ENCODE results near the gene MESP1.
"Not testable (repeated sequence)": the region's sequence is repeated elsewhere in the genome, so short reads cannot be mapped to it uniquely, and the experiment has no call there.

The MESP1 gene

DNA sequence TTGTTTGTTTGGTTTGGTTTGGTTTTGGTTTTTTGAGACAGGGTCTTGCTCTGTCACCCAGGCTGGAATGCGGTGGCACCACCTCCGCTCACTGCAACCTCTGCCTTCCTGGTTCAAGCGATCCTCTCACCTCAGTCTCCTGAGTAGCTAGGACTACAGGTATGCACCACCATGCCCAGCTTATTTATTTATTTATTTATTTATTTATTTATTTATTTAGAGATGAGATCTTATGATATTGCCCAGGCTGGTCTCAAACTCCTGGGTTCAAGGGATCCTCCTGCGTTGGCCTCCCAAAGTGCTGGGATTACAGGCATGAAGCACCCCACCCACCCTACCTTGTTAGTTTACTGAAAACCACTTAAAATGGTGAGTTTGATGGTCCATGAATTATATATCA lies 37.5 kb upstream of the MESP1 start:
- peaks cover 11% of the 10 kb centered on the region for H3K4me1 ChIP-seq (ENCODE audit: control insufficient read depth, insufficient read depth, low read length)
- H3K27me3 ChIP-seq (ENCODE audit: control insufficient read depth, insufficient read depth, low read length); H3K27ac ChIP-seq (ENCODE audit: low read depth, low read length); H3K9ac ChIP-seq (ENCODE audit: low read length); H3K4me3 ChIP-seq (ENCODE audit: low read depth, low read length); H3K36me3 ChIP-seq (ENCODE audit: control insufficient read depth, insufficient read depth, low read length); H3K9me3 ChIP-seq (ENCODE audit: control insufficient read depth, insufficient read depth, low read depth, low read length): not testable (repeated sequence)

DNA sequence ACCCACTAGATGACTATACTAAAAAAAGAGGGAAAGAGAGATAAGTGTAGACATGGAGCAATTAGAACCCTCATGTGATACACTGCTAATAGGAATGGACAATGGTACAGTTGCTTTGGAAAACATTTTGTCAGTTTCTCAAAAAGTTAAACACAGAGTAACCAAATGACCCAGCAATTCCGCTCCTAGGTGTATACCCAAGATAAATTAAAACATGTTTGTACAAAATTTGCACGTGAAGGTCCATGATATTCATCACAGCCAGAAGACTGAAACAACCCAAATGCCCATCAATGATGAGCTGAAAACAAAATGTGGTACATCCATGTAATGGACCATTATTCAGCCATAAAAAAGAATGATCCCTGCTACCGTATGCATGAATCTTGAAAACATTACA lies 36.9 kb upstream of the MESP1 start:
- H3K4me1 ChIP-seq (ENCODE audit: control insufficient read depth, insufficient read depth, low read length): peaks cover 16% of the 10 kb centered on the region
- H3K27ac ChIP-seq (ENCODE audit: low read depth, low read length): no peak overlapping the region
- H3K4me3 ChIP-seq (ENCODE audit: low read depth, low read length): no peak overlapping the region
- no peak overlapping the region for H3K9ac ChIP-seq (ENCODE audit: low read length)
- H3K27me3 ChIP-seq (ENCODE audit: control insufficient read depth, insufficient read depth, low read length): peaks cover 3% of the 10 kb centered on the region; the same call in 1 of the 2 replicates
- H3K9me3 ChIP-seq (ENCODE audit: control insufficient read depth, insufficient read depth, low read depth, low read length): peaks cover 10% of the 10 kb centered on the region
- H3K36me3 ChIP-seq (ENCODE audit: control insufficient read depth, insufficient read depth, low read length): peaks cover 6% of the 10 kb centered on the region; the same call in 1 of the 2 replicates

DNA sequence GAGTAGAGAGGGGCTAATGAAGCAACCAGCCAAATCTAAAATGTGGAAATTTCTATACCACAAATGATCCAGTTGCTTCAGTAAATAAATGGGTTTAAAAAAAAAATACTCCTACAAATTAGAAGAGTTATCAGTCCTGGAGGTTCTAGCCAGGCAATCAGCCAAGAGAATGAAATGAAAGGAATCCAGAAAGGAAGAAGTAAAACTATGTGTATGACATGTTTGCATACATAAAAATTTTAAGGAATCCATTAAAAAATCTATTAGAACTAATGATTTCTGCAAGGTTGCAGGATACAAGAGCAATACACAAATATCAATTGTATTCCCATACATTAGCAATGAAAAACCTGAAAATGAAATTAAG lies 34.7 kb upstream of the MESP1 start:
- Histone ChIP-seq H3K9me3 (ENCODE audit: control insufficient read depth, insufficient read depth, low read depth, low read length) (peaks cover 10% of the 10 kb centered on the region), H3K4me3 (ENCODE audit: low read depth, low read length) (no peak overlapping the region), H3K27me3 (ENCODE audit: control insufficient read depth, insufficient read depth, low read length) (peaks cover 9% of the 10 kb centered on the region; the same call in 1 of the 2 replicates), H3K27ac (ENCODE audit: low read depth, low read length) (no peak overlapping the region), H3K4me1 (ENCODE audit: control insufficient read depth, insufficient read depth, low read length) (peaks cover 31% of the 10 kb centered on the region), H3K36me3 (ENCODE audit: control insufficient read depth, insufficient read depth, low read length) (peaks cover 6% of the 10 kb centered on the region; the same call in 1 of the 2 replicates), H3K9ac (ENCODE audit: low read length) (no peak overlapping the region)

DNA sequence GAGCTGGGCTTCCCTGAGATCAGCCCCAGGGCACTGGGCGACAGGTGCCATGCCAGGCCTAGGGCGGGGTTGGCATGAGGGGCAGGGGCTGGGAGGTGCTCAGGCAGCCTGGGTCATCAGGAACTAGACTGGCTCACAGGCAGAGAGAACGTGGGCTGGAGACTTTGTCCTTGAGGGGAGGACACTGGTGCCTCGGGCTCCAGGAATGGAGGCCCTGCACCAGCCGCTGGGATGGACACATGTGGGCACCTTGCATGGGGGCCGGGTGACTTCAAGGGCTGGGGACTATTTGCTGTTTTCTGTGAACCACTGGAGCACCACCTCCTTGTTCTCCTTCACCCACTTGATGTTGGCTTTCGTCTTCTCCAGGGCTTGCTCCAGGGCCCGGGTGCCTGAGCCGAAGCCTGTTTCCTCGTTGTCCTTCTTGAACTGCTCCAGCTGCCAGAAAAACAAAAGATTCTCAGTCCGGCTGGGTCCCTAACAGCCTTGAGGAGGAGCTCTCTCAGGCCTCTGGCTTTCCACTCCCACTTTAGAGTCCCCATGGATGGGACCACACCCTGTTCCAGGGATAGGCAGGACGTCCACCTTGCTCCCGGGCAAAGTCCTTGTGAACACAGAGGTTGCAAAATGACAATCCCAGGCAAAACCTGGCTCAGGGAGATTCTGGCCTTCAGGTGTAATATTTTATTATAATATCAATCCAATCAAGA lies 34.2 kb upstream of the MESP1 start:
- Histone ChIP-seq H3K27me3 (ENCODE audit: control insufficient read depth, insufficient read depth, low read length) (peaks cover 14% of the 10 kb centered on the region; the same call in 1 of the 2 replicates), H3K9me3 (ENCODE audit: control insufficient read depth, insufficient read depth, low read depth, low read length) (peaks cover 10% of the 10 kb centered on the region), H3K27ac (ENCODE audit: low read depth, low read length) (no peak overlapping the region), H3K4me1 (ENCODE audit: control insufficient read depth, insufficient read depth, low read length) (peaks cover 32% of the 10 kb centered on the region), H3K4me3 (ENCODE audit: low read depth, low read length) (no peak overlapping the region), H3K36me3 (ENCODE audit: control insufficient read depth, insufficient read depth, low read length) (peaks cover 6% of the 10 kb centered on the region; the same call in 1 of the 2 replicates), H3K9ac (ENCODE audit: low read length) (no peak overlapping the region)

DNA sequence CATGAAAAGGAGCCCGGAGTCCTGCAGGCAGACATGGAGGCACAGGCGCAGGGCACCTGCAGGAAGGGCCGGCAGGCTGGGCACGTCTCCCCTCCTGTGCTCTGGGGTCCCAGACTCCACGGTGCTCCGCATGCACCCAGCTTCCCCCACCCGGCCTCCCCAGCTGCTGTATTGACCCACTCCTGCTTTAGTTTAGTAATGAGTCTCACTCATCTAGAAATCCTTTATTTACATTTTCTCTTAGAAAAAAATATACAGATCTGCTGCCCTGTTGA lies 33.6 kb upstream of the MESP1 start:
- H3K4me3 ChIP-seq (ENCODE audit: low read depth, low read length): no peak overlapping the region
- peaks cover 6% of the 10 kb centered on the region; the same call in 1 of the 2 replicates for H3K36me3 ChIP-seq (ENCODE audit: control insufficient read depth, insufficient read depth, low read length)
- no peak overlapping the region for H3K9ac ChIP-seq (ENCODE audit: low read length)
- peaks cover 10% of the 10 kb centered on the region for H3K9me3 ChIP-seq (ENCODE audit: control insufficient read depth, insufficient read depth, low read depth, low read length)
- H3K27me3 ChIP-seq (ENCODE audit: control insufficient read depth, insufficient read depth, low read length): peaks cover 15% of the 10 kb centered on the region; the same call in 1 of the 2 replicates
- peaks cover 32% of the 10 kb centered on the region for H3K4me1 ChIP-seq (ENCODE audit: control insufficient read depth, insufficient read depth, low read length)
- no peak overlapping the region for H3K27ac ChIP-seq (ENCODE audit: low read depth, low read length)

DNA sequence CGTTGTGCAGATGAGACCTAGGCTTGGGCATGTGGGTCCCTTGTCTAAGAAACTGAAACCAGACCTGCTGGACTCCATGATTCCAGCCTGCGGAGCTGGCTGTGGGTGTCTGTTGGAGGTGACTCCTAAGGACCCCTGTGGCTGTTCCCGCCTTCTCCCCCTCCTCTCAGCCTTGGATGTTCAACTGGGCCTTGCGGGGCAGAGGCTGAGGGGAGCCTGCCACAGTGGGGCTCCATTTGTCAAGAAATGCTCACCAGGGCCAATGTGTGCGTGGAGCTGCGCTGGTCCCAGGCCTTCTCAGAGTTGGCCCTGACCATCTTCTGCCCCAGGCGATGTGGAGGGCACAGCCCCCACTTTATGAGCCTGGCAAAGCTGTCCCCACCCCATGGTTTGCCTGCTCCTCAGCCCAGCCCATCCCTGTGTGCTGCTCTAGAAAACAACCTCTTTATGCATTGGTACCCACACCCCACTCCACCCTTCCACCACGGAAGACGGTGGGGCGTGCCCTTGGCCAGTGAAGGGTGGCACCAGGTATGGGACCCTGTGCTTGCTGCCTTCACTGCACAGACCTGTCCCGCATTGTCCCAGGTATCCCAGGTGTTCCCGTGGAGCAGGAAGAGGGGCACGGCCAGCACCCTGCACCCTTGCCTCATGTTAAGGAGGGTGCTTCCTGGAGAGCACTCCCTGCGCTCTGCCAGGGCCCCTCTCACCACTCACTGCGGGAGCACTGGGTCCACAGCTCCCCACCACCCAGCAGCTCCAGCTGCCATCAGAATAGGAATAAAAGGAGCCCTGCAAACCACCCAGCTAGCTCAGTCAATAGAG lies 33.0 kb upstream of the MESP1 start:
- peaks cover 15% of the 10 kb centered on the region; the same call in 1 of the 2 replicates for H3K27me3 ChIP-seq (ENCODE audit: control insufficient read depth, insufficient read depth, low read length)
- peak overlapping the region; percentile 4 for H3K9ac ChIP-seq (ENCODE audit: low read length)
- peaks cover 10% of the 10 kb centered on the region for H3K9me3 ChIP-seq (ENCODE audit: control insufficient read depth, insufficient read depth, low read depth, low read length)
- H3K36me3 ChIP-seq (ENCODE audit: control insufficient read depth, insufficient read depth, low read length): peaks cover 6% of the 10 kb centered on the region; the same call in 1 of the 2 replicates
- peak overlapping the region; percentile 17; the same call in 1 of the 2 replicates for H3K4me3 ChIP-seq (ENCODE audit: low read depth, low read length)
- no peak overlapping the region; the same call in 1 of the 2 replicates for H3K27ac ChIP-seq (ENCODE audit: low read depth, low read length)
- H3K4me1 ChIP-seq (ENCODE audit: control insufficient read depth, insufficient read depth, low read length): peaks cover 32% of the 10 kb centered on the region

DNA sequence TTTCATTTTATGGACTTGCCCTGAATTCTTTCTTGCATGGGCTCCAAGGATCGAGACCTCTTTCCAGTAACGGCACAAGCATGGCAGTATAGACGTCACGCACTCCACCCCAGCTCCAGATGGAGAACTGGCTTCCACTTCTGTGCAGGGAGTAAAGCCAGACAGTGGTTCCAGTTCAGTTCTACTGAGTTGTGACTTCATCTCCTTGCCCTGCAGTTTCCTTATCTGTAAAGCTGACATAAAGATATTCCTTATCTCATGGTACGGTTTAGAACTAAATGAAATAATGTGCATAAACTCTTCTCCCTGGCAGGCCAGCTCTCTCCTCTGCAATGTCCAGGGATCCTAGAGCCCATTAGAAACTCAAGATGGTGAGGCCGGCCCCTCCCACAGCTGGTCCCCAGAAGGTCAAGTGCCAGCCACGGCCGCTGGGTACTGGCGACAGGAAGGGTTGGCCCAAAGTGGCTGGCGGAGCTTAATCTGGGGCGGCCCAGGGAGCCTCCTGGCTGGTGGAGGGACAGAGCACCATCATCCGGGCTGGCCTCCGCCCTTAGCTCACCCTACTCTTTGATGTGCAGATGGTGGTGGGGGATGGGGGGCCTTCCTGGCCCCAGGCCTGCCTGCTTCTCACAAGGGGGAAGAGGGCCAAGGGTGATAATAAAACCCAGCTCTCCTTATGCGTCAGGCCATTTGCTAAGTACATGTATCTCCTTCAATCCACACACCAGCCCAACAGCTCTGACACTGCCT lies 32.2 kb upstream of the MESP1 start:
- Histone ChIP-seq H3K9me3 (ENCODE audit: control insufficient read depth, insufficient read depth, low read depth, low read length) (peaks cover 8% of the 10 kb centered on the region), H3K27me3 (ENCODE audit: control insufficient read depth, insufficient read depth, low read length) (peaks cover 17% of the 10 kb centered on the region; the same call in 1 of the 2 replicates), H3K4me3 (ENCODE audit: low read depth, low read length) (peak overlapping the region; percentile 17; the same call in 1 of the 2 replicates), H3K27ac (ENCODE audit: low read depth, low read length) (no peak overlapping the region; the same call in 1 of the 2 replicates), H3K9ac (ENCODE audit: low read length) (peak overlapping the region; percentile 10), H3K4me1 (ENCODE audit: control insufficient read depth, insufficient read depth, low read length) (peaks cover 32% of the 10 kb centered on the region), H3K36me3 (ENCODE audit: control insufficient read depth, insufficient read depth, low read length) (peaks cover 6% of the 10 kb centered on the region; the same call in 1 of the 2 replicates)

DNA sequence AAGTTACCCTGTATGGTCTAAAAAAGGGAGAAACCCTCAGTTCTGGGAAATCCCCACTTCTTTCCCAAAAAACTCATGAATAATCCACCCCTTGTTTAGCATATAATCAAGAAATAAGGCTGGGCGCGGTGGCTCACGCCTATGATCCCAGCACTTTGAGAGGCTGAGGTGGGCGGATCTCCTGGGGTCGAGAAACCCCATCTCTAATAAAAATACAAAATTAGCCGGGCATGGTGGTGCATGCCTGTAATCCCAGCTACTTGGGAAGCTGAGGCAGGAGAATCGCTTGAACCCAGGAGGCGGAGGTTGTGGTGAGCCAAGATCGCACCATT lies 31.5 kb upstream of the MESP1 start:
- H3K4me3 ChIP-seq (ENCODE audit: low read depth, low read length); H3K9ac ChIP-seq (ENCODE audit: low read length); H3K36me3 ChIP-seq (ENCODE audit: control insufficient read depth, insufficient read depth, low read length); H3K9me3 ChIP-seq (ENCODE audit: control insufficient read depth, insufficient read depth, low read depth, low read length); H3K27ac ChIP-seq (ENCODE audit: low read depth, low read length): not testable (repeated sequence)
- Histone ChIP-seq H3K4me1 (ENCODE audit: control insufficient read depth, insufficient read depth, low read length) (peaks cover 32% of the 10 kb centered on the region), H3K27me3 (ENCODE audit: control insufficient read depth, insufficient read depth, low read length) (peaks cover 24% of the 10 kb centered on the region)

DNA sequence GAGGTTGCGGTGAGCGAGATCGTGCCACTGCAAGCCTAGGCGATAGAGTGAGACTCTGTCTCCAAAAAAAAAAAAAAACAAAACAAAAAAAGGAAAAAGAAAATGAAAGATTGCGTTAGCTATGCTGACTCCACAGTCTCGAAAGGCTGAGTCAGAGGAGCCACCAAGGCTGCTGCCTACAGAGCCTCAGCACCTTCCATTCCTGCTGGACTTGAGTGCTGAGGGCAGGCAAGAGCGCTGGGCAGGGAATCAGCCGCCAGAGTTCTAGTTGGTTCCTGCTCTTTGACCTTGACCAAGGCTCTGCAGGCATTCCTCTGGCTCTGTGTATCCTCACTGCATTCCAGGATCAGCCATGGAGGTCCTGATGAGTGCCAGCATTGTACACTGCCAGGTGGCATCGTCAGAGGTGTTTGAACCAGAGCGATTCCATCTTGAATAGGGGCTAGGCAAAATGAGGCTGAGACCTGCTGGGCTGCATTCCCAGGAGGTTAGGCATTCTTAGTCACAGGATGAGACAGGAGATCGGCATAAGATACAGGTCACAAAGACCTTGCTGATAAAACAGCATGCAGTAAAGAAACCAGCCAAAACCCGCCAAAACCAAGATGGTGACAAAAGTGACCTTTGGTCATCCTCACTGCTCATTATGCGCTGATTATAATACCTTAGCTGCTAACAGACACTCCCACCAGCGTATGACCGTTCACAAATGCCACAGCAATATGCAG lies 31.0 kb upstream of the MESP1 start:
- Histone ChIP-seq H3K27me3 (ENCODE audit: control insufficient read depth, insufficient read depth, low read length) (peaks cover 30% of the 10 kb centered on the region), H3K4me1 (ENCODE audit: control insufficient read depth, insufficient read depth, low read length) (peaks cover 35% of the 10 kb centered on the region), H3K9ac (ENCODE audit: low read length) (peak overlapping the region; percentile 51), H3K27ac (ENCODE audit: low read depth, low read length) (no peak overlapping the region), H3K9me3 (ENCODE audit: control insufficient read depth, insufficient read depth, low read depth, low read length) (no peaks in the 10 kb centered on the region), H3K36me3 (ENCODE audit: control insufficient read depth, insufficient read depth, low read length) (no peaks in the 10 kb centered on the region), H3K4me3 (ENCODE audit: low read depth, low read length) (no peak overlapping the region; the same call in 1 of the 2 replicates)

DNA sequence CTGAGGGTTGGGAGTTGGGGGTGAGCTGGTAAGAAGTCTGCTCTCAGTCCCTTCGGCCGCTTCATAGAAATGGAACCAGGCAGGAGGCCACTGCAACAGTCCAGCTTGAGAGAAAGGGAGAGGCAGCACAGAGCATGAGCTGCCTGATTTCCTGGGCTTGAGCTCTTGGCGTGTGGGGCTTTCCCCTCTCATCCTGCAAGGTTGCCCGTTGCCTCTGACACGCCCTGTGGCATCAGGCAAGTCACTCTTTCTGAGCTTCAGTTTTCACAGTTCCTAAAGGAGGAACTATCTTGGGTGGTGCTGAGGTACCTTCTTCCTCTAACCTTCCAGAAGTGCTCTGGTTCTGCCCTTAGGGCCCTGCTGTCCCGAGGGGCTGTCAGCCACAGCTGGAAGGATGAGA lies 30.0 kb upstream of the MESP1 start:
- Histone ChIP-seq H3K36me3 (ENCODE audit: control insufficient read depth, insufficient read depth, low read length) (no peaks in the 10 kb centered on the region), H3K9ac (ENCODE audit: low read length) (no peak overlapping the region), H3K4me3 (ENCODE audit: low read depth, low read length) (no peak overlapping the region), H3K9me3 (ENCODE audit: control insufficient read depth, insufficient read depth, low read depth, low read length) (no peaks in the 10 kb centered on the region), H3K27ac (ENCODE audit: low read depth, low read length) (no peak overlapping the region), H3K4me1 (ENCODE audit: control insufficient read depth, insufficient read depth, low read length) (peaks cover 38% of the 10 kb centered on the region), H3K27me3 (ENCODE audit: control insufficient read depth, insufficient read depth, low read length) (peaks cover 38% of the 10 kb centered on the region)
